Lung (tissue), 12 donors: ENCODE measurements around the gene CABLES1. TPM values are rescaled to one million over a fixed set of nuclear protein-coding genes. Genes with fewer than 3 reads are reported as not detected.

Experiments used
- ATAC-seq: fragments of 200-7000 bp; cut with Tn5 transposase; one replicate; pipeline ENCODE4 v1.9.1; 2020; ENCODE audit warnings: moderate number of reproducible peaks; ENCODE audit not compliant: insufficient read depth, low FRiP score
- DNase-seq, 3 donors: peaks; one replicate each; pipeline ENCODE4 v3.0.0-alpha.2; 2013 to 2017
- H3K27ac ChIP-seq, 2 donors: one replicate each; pipeline ENCODE4 v1.5.1; 2013; ENCODE audit warnings: mild to moderate bottlenecking in 2 of 2, moderate library complexity in 2 of 2, control low read depth in 1 of 2, inconsistent platforms in 1 of 2, low read depth in 1 of 2, low read length in 1 of 2
- H3K27me3 ChIP-seq, 3 donors: one replicate each; pipeline ENCODE4 v1.5.1; 2013; ENCODE audit warnings: low read length in 2 of 3; ENCODE audit not compliant: control insufficient read depth in 3 of 3, insufficient read depth in 3 of 3
- H3K36me3 ChIP-seq, 4 donors: one replicate each; pipeline ENCODE4 v1.5.1; 2013; ENCODE audit warnings: low read length in 4 of 4, mild to moderate bottlenecking in 1 of 4, moderate library complexity in 1 of 4; ENCODE audit not compliant: control insufficient read depth in 4 of 4, insufficient read depth in 4 of 4
- H3K4me1 ChIP-seq, 5 donors: one replicate each; pipeline ENCODE4 v1.5.1; 2013; ENCODE audit warnings: low read length in 5 of 5, mild to moderate bottlenecking in 2 of 5, moderate library complexity in 1 of 5; ENCODE audit not compliant: control insufficient read depth in 5 of 5, insufficient read depth in 5 of 5
- H3K4me3 ChIP-seq: one replicate; pipeline ENCODE4 v1.5.1; 2013; ENCODE audit warnings: mild to moderate bottlenecking, control low read depth, moderate library complexity
- H3K9ac ChIP-seq, 2 donors: one replicate each; pipeline ENCODE4 v1.5.1; 2013; ENCODE audit warnings: low read length in 2 of 2, control low read depth in 1 of 2; ENCODE audit not compliant: insufficient read depth in 1 of 2
- H3K9me3 ChIP-seq, 4 donors: one replicate each; pipeline ENCODE4 v1.5.1; 2013; ENCODE audit warnings: low read length in 3 of 4, mild to moderate bottlenecking in 1 of 4, moderate library complexity in 1 of 4; ENCODE audit not compliant: control insufficient read depth in 4 of 4, insufficient read depth in 3 of 4
- WGBS, 2 donors: extraction: QIAGEN DNeasy Blood & Tissue Kit; methylation state at CpG; one replicate each; pipeline ENCODE4 v1.1.7; 2013; 5-methylcytosine and 5-hydroxymethylcytosine counted together
- polyA plus RNA-seq, 2 donors: library from polyadenylated mRNA; stranded (reverse); fragments of 200-250 nt; gene quantifications; one replicate each; pipeline ENCODE4 v1.2.1, GENCODE V29; 2013
- total RNA-seq, 2 donors: library from RNA; depleted of rRNA in 1 of 2; stranded (reverse); fragments of >200 nt in 1 of 2; gene quantifications; one replicate each; pipeline ENCODE4 v1.2.1, GENCODE V29; 2014 to 2021
- TF ChIP-seq, protein P1 (sequence below): IDR thresholded peaks from 2 replicates; pipeline ENCODE4 v1.5.1; 2012; ENCODE audit warnings: mild to moderate bottlenecking; ENCODE audit errors: control extremely low read depth, extremely low read depth
- donor health status: control.
- donor health status: control.
- donor health status: Bipolar disorder and iron deficiency.
- donor health status: healthy.
- donor health status: DM: yes; HTN: yes; CAD: no.

Gene CABLES1
- total and polyA plus RNA-seq, 4 donors, result 4.2 to 32.6 (median 14.7) TPM

- no peaks in the 10 kb centered on the region for H3K36me3 ChIP-seq
- DNase-seq (peak; percentile 33 to 80 (median 65)), ATAC-seq (peak; percentile 12)
- TF ChIP-seq, protein P1, sequence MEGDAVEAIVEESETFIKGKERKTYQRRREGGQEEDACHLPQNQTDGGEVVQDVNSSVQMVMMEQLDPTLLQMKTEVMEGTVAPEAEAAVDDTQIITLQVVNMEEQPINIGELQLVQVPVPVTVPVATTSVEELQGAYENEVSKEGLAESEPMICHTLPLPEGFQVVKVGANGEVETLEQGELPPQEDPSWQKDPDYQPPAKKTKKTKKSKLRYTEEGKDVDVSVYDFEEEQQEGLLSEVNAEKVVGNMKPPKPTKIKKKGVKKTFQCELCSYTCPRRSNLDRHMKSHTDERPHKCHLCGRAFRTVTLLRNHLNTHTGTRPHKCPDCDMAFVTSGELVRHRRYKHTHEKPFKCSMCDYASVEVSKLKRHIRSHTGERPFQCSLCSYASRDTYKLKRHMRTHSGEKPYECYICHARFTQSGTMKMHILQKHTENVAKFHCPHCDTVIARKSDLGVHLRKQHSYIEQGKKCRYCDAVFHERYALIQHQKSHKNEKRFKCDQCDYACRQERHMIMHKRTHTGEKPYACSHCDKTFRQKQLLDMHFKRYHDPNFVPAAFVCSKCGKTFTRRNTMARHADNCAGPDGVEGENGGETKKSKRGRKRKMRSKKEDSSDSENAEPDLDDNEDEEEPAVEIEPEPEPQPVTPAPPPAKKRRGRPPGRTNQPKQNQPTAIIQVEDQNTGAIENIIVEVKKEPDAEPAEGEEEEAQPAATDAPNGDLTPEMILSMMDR, result no peak
- no peak overlapping the region for H3K9ac ChIP-seq
- 60 to 93% methylated on average over 2 of the region's 2 CpGs for WGBS, 2 donors
- no peaks in the 10 kb centered on the region for H3K27me3 ChIP-seq
- peaks cover 0 to 2% (median 0%) of the 10 kb centered on the region in 4 donors for H3K9me3 ChIP-seq
- peak overlapping the region; percentile 25 to 73 for H3K27ac ChIP-seq
- no peak overlapping the region for H3K4me3 ChIP-seq
- H3K4me1 ChIP-seq, result peaks cover 6 to 38% (median 16%) of the 10 kb centered on the region in 5 donors
Measured at GRCh38 chr18:23227726-23228070, 92.4 kb downstream of the CABLES1 start.

DNA sequence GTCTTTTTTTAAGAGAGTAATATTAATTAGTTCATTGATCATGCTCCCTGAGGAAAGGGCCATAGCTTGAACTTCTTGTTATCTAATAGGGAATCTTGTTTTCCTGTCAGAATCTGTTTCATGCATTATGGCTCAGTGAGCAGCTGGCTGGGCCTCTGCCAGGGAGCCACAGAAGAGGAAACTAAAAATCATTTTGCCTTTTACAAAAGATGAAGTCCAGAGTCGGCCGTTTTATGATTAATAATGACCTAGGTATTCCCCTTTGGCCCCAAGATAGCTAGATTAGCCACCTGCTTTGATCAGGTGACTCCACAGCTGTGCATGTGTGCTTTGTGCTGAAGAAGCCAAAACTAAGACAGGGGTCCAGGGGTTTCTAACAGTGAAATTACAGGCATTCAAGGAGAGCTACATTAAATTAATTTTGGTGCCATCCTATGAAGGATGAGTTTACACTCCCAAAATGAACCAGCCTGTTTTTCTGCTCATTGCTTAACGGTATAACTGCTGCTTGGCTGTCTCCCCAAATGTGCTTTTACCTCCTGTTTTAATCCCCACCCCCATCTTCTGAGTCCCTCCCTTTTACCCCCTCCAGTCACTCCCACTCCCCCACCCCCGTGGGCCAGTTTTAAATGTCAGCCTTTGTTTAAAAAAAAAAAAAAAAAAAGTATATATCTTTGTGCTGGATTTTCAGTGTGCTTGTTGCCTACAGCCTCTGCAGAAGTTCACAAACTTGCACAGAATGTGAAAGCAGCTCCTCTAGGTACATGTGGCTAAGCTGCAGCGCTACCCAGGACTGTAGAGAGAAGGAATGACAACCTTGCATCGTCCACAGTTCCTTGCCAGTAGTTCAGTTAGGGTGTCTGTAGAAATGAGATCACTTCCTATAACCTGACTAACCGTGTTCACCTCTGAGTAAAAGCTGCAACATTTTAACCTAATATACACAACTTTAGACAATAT is 93.1 kb downstream of the CABLES1 start:
- Histone ChIP-seq H3K9me3 (peaks cover 0 to 2% (median 0%) of the 10 kb centered on the region in 4 donors), H3K4me3 (no peak overlapping the region), H3K9ac (peak overlapping the region in 1 of 2 donors; percentile 61), H3K27ac (peak overlapping the region in 1 of 2 donors; percentile 48), H3K4me1 (peaks cover 6 to 38% (median 16%) of the 10 kb centered on the region in 5 donors), H3K27me3 (no peaks in the 10 kb centered on the region), H3K36me3 (no peaks in the 10 kb centered on the region)
- TF ChIP-seq, protein P1, result no peak
- ATAC-seq, result no peak
- peak in 2 of 3 donors; percentile 26 to 52 for DNase-seq
- 15 to 30% methylated on average over 7 of the region's 7 CpGs for WGBS, 2 donors

- Histone ChIP-seq H3K9me3 (peaks cover 0 to 2% (median 0%) of the 10 kb centered on the region in 4 donors), H3K9ac (no peak overlapping the region), H3K27me3 (no peaks in the 10 kb centered on the region), H3K36me3 (no peaks in the 10 kb centered on the region), H3K27ac (peak overlapping the region in 1 of 2 donors; percentile 13), H3K4me3 (no peak overlapping the region), H3K4me1 (peaks cover 6 to 32% (median 16%) of the 10 kb centered on the region in 5 donors)
- ATAC-seq (no peak), DNase-seq (peak in 2 of 3 donors; percentile 26 to 42)
- TF ChIP-seq, protein P1, result no peak
- 59 to 67% methylated on average over 3 of the region's 3 CpGs for WGBS, 2 donors
Measured at GRCh38 chr18:23229472-23229871, 94.2 kb downstream of the CABLES1 start.
